NCI-H1048 (cell line): Measurements from ENCODE around the gene ZNF205.

Experiments
- DNase-seq: peaks from one replicate; lab custom pipeline; 2025; lab: John Stamatoyannopoulos, UW

Gene ZNF205

DNA sequence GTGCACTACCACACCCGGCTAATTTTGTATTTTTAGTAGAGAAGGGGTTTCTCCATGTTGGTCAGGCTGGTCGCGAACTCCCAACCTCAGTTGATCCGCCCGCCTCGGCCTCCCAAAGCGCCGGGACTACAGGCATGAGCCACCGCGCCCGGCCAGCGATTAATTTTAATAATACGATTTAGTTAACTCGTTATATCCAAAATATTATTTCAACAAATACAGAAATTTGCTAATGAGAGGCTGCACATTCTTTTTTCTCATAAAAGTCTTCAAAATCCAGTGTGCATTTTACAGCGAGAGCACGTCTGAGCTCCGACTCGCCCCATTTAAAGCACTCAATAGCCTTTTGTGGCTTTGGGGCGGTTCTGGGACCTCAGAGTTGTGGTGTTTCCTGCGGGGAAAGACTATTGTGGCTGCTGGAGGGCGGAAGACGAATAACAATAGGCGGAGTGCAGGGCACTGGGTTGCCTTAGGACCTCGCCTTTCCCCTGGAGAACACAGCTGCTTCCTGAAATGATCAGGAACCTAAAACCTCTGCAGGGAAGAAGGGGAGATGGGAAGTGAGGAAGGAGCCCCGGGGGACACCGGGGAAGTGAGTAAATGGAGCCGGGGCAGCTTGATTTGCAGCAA, 10.4 kb upstream of the ZNF205 start:
- DNase-seq: no peak

DNA sequence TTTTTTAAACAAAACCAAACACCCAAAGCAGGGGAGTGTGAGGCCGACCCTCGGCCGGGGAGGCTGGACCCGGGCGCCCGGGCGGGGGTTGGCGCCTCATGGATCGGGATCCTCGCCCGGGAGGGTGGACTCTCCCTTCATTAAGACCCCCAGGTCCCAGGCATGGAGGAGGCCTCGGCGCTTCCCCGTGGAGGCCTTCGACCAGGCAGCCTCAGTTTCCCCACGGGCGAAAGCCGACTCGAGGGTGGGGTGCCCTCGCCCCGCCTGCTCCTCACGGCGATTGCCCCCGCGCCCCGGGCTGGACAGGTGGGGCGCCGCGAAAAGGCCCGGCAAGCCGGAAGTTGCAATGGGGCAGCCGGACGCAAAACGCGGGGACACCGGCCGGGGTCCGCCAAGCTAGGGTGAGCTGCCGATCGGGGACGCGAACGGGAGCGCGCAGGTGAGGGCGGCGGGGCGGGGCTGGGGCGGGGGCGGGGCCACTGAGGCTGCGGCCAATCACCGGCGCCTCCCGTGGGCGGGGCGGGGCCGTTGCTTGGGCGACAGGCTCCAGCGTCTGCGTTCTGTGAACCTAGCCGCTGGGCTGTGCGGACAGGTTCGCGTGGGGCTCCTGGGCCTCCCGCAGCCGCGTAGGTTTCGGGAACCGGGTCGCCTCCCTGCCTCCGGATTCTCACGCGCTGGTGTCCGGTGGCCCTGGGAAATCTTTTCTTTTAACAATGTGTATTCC, 6.0 kb upstream of the ZNF205 start:
- DNase-seq: peak; percentile 41

DNA sequence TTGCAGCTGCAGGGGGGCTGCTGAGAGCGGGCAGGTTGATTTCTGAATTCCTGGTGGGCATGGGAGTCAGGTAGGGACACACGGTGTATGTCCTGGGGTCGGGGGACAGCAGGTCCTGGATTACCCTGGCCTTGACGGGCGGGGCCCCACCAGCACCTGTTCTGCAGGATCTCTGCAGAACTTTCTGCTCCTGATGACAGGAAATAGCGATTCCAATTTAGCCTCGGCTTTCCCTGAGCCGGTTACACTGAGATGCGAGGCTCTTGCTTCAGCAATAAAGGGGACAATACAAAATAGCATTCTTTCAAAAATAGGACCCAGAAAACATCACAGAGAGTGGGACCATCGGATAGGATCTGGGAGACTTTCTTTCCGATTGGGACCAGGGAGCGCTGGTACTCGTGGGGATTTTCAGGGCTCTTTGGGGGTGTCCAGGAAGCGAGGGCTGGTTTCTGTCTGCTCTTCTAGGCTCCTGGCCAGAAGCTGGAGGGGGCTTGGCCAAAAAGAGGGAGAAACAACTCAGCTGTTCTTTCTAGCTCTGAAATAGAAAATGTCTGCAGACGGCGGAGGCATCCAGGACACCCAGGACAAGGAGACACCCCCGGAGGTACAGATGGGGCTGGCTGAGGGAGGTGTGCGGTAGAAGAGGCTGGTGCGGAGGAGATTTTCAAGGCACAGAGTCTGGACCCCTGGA, 642 bp downstream of the ZNF205 start:
- no peak for DNase-seq

DNA sequence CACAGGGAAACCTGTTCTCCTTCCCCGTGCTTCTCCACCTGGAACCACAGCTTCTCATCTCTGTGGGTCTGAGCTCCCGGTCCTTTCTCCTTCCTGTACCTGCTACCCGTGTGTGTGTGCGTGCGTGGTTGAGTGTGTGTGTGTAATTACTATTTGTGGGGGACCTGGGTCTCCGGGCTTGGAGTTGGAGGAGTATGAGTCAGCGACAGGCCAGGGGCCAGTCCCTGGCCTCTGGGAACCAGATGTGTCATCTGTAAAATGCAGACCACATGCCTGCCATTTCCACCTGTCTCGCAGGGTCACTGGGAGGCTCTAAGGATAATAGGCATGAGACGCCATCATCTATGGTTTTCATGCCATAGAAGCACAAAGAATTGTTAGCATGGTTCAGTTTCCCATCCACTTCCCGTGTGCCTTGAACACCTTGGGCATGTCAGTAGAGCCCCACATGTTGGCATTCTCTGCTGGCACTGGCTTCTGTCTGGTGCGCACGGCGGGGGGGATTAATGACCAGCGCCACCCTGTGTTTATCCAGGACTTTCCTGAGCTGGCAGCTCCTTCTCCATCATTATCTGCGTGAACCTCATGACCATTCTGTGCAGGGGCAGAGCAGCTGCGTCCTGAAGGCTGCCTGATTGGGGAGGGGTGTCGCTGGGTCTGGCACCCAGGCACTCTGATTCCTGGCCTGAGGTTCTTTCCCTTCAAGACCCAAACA, 1.5 kb downstream of the ZNF205 start:
- no peak for DNase-seq

DNA sequence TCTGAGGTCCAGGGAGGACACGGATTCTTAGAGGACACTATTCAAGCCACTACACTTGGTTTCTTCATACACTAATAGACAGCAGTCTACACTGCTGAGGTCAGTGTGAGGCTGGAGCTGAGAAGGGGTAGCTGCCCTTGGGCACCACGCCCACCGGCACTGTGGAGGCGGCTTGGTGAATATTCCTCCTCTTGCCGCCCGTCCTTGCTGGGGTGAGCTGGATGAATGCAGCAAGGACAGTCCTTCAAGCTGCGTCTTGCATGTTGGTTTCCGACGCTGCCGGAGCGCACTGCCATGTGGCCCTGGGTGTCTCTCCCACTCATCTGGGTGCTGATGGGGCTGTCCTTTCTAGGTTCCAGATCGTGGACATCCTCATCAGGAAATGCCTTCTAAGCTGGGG, 2.6 kb downstream of the ZNF205 start:
- no peak for DNase-seq

DNA sequence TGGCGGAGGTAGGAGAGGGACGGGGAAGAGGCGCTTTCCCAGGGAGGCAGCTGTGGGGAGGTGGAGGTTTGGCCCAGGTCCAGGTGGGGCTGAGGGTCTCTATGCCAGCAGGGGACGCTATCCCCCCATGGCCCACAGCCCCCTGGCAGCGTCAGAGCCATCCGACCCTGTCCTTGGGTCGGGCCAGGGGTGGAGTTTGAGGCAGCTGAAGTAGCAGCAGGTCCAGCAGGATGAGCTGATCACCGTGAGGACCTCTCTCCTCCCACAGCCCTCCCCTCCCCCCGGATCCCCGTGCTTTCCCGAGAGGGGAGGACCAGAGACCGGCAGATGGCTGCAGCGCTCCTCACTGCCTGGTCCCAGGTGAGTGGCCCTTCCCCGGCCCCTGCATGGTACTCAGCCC, 3.2 kb downstream of the ZNF205 start:
- no peak for DNase-seq

DNA sequence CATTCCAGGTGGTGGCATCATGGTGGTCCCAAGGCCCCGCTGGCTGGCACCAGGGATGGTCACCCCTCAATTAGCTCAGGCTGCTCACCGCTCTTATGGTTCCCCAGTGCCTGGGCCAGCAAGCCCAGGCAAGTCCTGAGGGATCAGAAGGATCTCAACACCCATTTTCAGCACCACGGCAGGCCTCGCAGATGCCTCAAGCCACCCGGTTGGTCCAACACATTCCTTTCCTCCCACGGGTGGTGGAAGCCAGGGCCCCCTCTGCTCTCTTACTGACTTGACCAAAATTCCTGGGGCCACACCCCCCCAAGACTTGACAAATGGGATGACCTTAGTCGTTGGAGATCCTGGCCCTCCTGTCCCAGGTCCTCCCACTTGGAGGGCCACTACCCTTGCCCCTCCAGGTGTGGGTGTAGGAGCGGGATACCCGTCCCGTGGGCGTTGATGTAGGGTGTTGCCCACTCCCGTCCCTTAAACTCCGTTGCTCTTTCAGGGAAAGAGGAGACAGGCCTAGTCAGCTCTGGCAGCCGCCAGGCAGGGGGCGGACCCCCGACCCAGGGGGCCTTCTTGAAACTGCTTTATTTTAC, 5.9 kb downstream of the ZNF205 start:
- DNase-seq: no peak

DNA sequence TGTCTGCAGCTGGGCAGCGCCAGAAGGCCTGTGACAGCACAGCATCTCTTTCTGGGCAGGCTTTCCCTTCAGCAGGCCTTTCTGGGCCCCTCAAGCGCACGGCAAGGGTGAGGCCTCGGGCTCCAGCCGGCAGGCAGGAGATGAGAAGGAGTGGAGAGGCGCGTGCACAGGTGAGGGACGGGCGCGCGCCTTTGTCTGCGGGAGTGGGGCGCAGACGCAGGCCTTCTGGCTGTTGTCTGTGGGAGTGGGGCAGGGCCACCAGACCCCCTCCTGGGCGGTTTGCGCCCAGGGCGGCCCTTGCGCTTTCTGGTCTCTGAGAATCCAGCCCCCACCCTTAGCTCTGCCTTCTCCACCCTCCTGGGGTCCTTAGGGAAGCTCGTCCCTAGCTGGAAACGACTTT, 6.5 kb downstream of the ZNF205 start:
- DNase-seq: no peak

DNA sequence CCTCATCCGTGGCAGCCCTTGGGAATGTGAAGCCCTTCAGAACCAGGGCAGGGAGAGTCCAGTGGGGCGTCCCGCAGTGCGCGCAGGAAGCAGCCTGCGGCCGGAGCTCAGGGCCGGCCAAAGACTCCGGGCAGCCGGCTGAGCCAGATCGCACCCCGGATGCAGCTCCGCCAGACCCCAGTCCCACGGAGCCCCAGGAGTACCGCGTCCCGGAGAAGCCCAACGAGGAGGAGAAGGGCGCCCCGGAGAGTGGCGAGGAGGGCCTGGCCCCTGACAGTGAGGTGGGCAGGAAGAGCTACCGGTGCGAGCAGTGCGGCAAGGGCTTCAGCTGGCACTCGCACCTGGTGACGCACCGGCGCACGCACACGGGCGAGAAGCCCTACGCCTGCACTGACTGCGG, 6.9 kb downstream of the ZNF205 start:
- DNase-seq: no peak

DNA sequence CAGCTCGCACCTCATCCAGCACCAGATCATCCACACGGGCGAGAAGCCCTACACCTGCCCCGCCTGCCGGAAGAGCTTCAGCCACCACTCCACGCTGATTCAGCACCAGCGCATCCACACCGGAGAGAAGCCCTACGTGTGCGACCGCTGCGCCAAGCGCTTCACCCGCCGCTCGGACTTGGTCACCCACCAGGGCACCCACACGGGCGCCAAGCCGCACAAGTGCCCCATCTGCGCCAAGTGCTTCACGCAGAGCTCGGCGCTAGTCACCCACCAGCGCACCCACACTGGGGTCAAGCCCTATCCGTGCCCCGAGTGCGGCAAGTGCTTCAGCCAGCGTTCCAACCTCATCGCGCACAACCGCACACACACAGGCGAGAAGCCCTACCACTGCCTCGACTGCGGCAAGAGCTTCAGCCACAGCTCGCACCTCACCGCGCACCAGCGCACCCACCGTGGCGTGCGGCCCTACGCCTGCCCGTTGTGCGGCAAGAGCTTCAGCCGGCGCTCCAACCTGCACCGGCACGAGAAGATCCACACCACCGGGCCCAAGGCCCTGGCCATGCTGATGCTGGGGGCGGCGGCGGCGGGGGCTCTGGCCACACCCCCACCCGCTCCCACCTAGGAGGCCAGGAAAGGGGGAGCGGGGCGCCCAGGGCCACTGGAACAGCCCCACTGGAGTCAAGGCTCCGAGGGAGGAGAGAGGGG, 7.5 kb downstream of the ZNF205 start:
- DNase-seq: no peak

DNA sequence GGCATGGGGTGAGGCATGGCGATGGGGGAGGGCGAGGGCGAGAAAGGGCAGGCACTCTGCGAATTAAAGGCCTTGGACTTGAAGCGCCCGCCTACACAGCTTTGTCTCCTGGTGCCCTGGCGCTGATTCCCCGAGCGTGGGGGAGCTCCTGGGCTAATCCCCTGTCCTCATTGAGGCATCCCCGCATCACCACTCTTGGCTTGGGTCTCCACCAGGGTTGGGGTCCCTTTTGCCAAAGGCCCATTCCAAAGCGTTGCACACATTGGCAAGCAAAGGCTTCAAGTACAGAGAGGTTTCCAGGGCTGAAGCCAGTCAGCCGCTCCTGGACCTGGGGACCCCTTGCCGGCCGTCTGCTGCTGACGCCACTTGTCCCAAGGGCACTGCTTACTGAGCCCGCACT, 8.0 kb downstream of the ZNF205 start:
- no peak for DNase-seq

DNA sequence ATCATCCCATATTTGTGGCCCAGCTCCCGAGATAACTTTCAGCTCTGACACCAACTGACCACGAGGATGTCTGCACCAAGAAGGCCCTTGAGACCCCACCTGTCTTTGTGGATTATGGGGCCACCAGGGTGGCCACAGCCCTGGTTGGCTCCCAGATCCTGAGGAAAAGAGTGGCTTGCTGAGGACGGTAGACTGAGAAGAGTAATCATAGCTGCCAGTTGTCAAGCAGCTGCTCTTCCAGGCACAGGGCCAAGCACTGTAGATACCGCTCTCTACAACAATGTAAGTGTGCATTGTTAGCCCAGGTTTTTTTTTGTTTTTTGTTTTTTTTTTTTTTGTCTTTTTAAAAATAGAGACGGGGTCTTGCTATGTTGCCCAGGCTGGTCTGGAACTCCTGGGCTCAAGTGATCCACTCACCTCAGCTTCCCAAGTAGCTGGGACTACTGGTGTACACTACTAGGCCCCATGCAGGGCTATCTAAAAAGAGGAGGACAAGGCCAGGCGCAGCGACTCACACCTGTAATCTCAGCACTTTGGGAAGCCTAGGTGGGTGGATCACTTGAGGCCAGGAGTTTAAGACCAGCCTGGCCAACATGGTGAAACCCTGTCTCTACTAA, 9.6 kb downstream of the ZNF205 start:
- no peak for DNase-seq

DNA sequence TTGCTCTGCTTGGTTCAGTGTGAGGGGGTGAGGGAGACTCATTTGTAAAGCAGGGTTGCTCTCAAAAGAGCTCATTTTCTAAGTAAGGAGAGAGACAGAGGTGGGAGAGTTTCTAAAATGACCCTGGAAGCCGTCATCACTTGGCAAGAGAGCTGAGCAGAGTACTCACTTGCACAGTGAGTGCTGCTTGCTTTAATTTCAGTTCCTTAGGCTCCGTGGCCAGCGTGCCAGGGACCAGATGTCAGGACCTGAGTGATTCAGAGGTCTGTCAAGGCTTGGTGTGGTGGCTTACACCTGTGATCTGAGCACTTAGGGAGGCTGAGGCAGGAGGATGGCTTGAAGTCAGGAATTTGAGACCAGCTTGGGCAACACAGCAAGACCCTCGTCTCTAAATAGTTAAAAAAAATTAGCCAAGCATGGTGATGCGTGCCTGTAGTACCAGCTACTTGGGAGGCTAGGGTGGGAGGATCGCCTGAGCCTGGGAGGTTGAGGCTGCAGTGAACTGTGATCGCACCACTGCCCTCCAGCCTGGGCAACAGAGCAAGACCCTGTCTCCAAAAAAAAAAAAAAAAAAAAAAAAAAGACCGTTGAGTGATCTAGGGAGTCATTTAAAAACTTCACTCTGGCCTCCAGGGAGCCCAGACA, 10.7 kb downstream of the ZNF205 start:
- no peak for DNase-seq

DNA sequence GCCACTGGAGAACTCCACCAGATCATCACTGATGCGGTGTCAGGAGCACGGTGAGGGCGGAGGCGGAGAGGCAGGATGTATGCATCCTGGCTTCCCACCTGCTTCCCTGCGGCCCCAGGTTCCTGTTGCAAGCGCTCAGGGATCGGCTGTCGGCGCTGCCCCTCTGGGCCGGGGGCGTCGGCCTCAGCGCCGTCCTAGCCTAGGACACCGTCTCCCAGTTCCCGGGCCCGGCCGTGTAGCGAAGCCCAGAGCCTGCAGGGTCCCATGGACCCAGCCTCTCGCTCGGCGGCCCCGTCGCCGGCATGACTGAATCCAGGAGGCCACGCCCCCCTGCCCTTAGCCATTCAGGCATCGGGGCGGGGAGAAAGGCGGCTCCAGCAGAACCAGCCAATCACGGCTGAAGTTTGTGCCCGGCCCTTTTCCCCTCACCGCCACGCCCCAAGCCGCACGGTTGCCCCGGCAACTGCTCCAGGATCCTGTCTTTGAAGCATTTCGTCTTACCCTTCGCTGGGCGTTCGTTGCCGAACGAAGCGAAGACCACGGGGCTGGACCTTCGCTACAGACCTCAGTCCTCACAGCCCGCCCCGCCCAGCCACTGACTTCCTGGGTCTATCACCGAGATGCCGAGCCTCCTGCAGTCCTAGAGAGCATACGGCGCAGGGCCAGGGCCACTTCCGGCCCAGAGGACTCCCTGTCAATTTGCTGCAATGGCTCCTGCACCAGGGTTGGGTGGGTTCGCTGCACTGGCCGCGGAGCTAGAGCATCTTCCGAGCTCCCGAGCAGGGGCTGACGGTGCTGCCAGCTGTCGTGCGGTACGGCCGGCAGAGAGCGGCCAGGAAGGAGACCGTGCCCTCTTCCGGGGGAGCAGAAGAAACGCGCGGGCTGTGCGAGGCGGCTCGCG, 11.8 kb downstream of the ZNF205 start:
- peak; percentile 63 for DNase-seq

DNA sequence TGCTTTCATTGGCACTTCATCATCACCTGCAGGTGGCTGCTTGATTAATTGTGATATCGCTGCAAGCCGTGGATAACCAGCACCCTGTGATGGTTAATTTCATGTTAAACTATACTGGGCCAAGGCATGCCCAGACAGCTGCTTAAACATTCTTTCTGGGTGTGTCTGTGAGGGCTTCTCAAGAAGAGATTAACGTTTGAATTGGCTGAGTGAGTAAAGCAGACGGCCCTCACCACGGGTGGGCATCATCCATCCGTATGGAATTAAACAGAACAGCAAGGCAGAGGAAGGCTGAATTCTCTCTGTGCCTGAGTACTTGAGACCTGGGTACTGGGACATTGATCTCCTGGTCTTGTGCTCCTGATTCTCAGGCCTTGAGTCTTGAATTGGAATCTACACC, 15.4 kb downstream of the ZNF205 start:
- no peak for DNase-seq

DNA sequence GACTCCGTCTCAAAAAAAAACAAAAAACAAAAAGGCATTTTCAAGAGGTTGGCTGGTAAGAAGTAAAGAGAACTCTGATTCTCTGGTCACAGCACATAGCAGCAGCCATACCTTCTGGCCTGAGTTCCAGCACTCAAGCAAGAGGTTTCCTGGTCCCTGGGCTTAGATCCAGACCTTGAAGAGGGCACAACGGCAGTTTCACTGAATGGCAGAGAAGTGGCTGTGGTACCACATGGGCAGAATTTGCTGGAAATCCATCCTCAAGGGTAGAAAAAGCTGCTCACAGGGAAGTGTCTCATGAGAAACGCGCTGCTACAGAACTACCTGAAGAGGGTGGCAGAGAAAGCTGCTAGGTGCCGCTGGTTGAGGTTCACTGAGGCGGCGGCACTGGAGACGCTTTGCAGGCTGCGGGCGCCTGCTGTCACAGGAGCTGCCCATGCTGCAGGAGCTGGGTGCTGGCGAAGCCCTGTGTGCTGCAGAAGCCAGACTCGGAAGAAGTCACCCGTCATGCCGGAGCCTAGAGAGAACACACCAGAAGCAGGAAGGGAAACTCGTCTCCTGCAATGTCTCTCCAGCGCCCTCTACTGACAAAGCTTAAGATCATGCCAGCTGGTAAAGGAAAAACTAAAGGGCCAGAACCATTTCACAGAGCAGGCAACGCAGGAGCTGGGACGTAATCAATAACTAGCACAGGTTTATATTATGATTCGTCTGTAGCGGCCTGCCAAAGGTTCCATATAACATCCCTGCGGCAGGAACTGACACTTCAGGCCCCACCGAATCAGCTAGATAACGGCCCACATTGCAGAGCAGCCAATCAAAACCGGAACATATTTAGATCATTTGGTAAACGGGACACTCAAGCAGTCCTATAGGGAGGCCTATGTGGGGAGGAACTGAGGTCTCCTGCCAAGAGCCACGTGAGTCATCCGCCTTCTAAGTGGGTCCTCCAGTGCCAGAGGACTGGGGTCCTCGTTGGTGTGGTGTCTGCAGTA, 17.0 kb downstream of the ZNF205 start:
- DNase-seq: peak; percentile 5

DNA sequence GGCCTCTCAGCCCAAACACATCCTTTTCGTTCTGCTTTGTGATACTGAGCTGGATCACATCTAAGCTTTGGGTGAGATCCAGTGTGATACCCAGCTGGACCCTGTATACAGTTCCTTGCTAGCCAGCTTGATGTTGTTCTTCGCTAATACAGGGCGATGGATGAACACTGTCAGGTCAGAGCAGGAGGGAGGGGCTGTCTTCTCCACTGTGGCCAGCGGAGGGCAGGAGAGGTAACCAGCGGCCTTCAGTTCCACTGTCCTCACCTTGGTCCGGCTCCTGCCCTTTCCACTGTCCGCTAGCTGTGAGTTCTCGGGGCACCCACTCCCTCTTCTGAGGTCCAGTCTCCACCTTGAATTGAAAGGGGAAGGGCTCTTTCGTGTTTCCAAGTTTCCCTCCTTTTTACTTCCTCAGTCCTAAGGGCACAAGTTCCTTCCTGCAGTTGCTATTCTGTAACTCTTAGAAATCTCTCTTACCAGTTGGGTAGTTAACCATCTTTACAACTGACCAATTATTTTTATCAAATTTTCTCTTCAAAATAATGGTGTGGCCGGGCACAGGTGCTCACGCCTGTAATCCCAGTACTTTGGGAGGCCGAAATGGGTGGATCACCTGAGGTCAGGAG, 19.5 kb downstream of the ZNF205 start:
- DNase-seq: no peak

DNA sequence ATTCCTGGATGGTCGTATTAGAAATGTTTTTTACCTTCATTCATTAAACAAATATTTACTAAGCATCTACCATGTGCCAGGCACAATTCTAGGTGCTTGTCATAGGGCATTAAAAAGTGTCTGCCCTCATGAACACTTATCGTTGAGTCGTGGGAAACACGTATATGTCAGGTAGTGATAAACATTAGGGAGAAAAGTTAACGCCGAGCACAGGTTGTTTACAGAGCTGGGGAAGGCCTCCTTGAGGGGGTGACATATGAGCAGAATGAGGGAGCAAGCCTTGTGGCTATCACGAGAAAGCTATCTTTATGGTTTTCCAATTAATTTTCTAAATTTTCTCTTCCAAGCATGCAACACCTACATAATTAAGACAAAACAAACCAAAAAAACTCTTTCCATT, 21.5 kb downstream of the ZNF205 start:
- DNase-seq: no peak
